HG03039 (cell line): Measurements from ENCODE around the gene ECSIT.
"Not testable (repeated sequence)": the region's sequence is repeated elsewhere in the genome, so short reads cannot be mapped to it uniquely, and the experiment has no call there.

Source experiments
- ATAC-seq: cut with Tn5 transposase; IDR thresholded peaks from one replicate; pipeline ENCODE4 v1.9.1; 2021; ENCODE audit warnings: mild to moderate bottlenecking, moderate library complexity; ENCODE audit not compliant: unreplicated experiment

The ECSIT gene

DNA sequence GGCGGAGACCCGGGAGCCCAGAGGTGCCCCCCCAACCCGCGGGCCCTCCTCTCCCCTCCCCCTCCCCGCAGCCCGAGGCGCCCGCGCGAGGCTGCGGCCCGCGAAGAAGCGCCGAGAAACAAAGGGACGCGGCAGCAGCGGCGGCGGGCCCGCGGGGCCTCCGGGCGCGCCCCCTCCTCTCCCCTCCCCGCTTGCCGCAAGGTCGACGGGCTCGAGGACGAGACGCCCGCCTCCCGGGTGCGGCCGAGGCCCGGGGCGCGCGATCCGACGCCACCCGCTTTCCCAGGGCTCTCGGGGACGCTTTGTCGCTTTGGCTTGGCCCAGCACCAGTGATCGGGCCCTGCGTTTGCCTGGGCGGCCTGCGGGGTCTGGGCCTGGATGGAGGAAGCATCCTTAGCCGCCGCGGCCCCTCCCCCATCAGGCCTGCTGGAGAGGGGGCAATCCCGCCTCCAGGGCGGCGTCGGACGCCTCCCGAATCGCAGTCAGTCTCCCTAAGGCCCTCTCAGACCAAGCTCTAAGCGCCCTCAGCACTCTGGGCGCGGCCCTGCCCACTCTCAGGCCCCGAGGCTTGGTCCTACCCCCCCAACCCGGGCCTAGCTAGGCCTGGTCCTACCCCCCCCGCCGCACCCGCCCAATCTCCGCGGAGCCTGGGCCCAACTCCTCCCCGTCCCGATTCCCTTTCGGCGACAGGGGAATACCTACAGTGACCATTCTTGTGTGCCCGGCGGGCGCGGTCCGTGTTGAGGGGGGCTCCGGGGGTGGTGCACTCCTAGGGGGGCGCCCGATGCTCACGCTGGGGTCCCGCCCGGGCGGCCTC lies 48.8 kb downstream of the ECSIT start:
- ATAC-seq: no peak

DNA sequence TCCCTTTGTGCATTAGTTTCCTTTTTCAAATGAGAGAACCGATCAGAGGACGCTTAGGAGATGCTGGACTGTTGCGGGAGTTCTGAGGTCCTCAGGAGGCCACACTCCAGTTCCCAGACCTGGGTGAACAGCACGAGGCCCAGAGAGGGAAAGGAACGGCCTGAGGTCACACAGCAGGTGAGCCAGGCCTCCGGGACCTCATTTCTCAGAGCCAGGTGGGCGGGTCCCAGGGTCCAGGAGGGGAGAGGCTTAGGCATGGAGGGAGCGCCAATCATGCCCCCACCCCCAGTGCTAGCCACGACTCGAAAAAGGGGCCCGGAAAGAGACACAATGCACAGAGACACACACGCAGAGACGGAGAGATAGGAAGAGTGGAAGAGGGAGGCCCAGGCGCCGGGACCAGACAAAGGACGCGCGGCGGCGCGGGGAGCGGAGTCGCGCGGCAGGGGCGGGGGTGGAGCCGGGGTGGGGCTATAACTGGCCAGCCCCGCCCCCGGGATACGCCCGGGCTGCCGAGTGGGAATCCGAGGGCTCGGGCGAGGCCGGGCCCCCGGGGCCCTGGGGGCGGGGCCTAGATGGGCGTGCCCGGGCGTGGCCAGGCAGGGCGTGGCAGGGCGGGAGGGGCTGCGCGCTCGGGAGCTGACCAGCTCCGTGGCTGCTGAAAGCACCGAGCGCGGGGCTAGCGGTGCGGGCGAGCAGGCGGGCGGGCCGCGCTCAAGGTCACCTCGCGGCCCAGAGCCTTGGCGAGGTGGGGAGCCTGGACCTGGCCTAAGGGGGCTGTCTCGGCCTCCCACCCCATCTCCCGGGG lies 49.6 kb downstream of the ECSIT start:
- ATAC-seq: no peak

GRCh38 chr19:11478167-11479089 lies 50.5 kb downstream of the ECSIT start:
- ATAC-seq: no peak

DNA sequence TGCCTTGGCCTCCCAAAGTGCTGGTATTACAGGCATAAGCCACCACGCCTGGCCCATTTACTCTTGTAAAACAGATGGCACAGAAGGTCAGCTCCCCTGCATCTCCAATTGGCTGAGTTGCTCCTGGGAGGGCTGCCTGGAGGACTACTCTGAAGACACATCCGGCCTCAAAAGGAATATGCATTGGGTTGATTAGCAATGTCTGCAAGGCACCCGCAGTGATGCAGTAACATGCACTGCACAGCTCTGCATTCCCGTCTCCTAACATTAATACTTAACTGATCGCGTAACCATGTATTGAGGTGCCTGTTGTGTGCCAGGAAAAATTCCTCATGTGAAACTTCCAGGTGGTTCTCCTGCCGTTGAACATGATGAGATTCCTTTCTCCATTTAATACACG lies 53.1 kb downstream of the ECSIT start:
- no peak for ATAC-seq

DNA sequence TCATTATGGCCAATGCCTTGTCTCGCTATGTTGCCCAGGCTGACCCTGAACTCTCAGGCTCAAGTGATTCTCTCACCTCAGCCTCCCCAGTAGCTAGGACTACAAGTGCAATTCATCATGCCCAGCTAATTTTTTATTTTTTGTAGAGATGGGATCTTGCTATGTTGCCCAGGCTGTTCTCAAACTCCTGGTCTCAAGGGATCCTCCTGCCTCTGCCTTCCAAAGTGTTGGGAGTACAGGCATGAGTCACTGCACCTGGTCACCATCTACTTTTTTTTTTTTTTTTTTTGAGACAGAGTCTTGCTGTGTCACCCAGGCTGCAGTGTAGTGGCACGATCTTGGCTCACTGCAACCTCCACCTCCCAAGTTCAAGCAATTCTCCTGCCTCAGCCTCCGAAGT lies 53.6 kb downstream of the ECSIT start:
- not testable (repeated sequence) for ATAC-seq

- no peak for ATAC-seq
Measured at GRCh38 chr19:11473725-11474124, 55.2 kb downstream of the ECSIT start.

GRCh38 chr19:11468266-11468845 lies 60.6 kb downstream of the ECSIT start:
- ATAC-seq: not testable (repeated sequence)

GRCh38 chr19:11465600-11465999 lies 63.3 kb downstream of the ECSIT start:
- ATAC-seq: no peak

GRCh38 chr19:11464333-11465265 lies 64.3 kb downstream of the ECSIT start:
- ATAC-seq: no peak

DNA sequence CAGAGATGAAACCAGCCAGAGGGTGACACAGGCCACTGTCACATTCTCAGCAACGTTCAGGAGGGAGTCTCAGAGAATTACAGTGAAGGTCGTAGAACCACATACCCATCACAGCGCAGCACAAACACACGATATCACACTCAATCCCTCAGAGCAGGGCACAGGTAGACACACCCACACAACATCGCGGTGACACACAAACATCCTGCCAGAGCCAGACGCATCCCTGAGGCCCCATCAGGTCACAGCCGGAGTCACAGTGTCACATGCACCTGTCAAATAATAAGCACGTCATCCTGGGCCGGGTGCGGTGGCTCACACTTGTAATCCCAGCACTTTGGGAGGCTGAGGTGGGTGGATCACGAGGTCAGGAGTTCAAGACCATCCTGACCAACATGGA lies 65.5 kb downstream of the ECSIT start:
- ATAC-seq: no peak

GRCh38 chr19:11461453-11461852 lies 67.5 kb downstream of the ECSIT start:
- ATAC-seq: no peak

GRCh38 chr19:11460207-11460606 lies 68.7 kb downstream of the ECSIT start:
- no peak for ATAC-seq

DNA sequence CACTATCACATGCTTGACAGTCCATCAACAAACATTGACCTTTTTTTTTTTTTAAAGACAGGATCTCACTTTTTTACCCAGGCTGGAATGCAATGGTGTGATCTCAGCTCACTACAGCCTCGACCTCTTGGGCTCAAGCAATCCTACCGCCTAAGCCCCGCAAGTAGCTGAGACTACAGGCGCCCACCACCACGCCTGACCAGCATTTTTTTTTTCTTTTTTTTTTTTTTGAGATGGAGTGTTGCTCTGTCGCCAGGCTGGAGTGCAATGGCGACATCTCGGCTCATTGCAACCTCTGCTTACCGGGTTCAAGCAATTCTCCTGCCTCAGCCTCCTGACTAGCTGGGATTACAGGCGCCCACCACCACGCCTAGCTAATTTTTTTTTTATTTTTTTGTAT lies 70.0 kb downstream of the ECSIT start:
- ATAC-seq: not testable (repeated sequence)

GRCh38 chr19:11458236-11458900 lies 70.6 kb downstream of the ECSIT start:
- ATAC-seq: no peak

- no peak for ATAC-seq
Measured at GRCh38 chr19:11457831-11458230, 71.1 kb downstream of the ECSIT start.

GRCh38 chr19:11457115-11457514 lies 71.8 kb downstream of the ECSIT start:
- no peak for ATAC-seq

GRCh38 chr19:11456659-11457058 lies 72.3 kb downstream of the ECSIT start:
- ATAC-seq: no peak
